ENCODE measurements around the gene GUCY1A1.

The GUCY1A1 gene

GRCh38 chr4:155712846-155713245 is 46.2 kb downstream of the GUCY1A1 start:
- no peak overlapping the region for H3K4me3 ChIP-seq (ENCODE audit: low read depth, low read length)

GRCh38 chr4:155713911-155714310 is 47.3 kb downstream of the GUCY1A1 start:
- TF ChIP-seq CTCF (IDR thresholded peaks at IDR 0.05; ENCODE audit: low read depth, low read length) = no peak

More at GRCh38 chr4:155712846-155713245, 46.2 kb downstream of the GUCY1A1 start:
- no peak for TF ChIP-seq CTCF (IDR thresholded peaks at IDR 0.05; ENCODE audit: low read depth, low read length)

GRCh38 chr4:155722336-155722735 is 55.7 kb downstream of the GUCY1A1 start:
- no peak overlapping the region for H3K4me3 ChIP-seq (ENCODE audit: low read depth, low read length)
- TF ChIP-seq CTCF (IDR thresholded peaks at IDR 0.05; ENCODE audit: low read depth, low read length) = no peak

More at GRCh38 chr4:155713911-155714310, 47.3 kb downstream of the GUCY1A1 start:
- H3K4me3 ChIP-seq (ENCODE audit: low read depth, low read length) = no peak overlapping the region

- no peak for TF ChIP-seq CTCF (IDR thresholded peaks at IDR 0.05; ENCODE audit: low read depth, low read length)
- H3K4me3 ChIP-seq (ENCODE audit: low read depth, low read length) = no peak overlapping the region
Measured at GRCh38 chr4:155722816-155723499, 56.3 kb downstream of the GUCY1A1 start.

- H3K4me3 ChIP-seq (ENCODE audit: low read depth, low read length) = no peak overlapping the region
- no peak for TF ChIP-seq CTCF (IDR thresholded peaks at IDR 0.05; ENCODE audit: low read depth, low read length)
Measured at GRCh38 chr4:155724731-155725130, 58.1 kb downstream of the GUCY1A1 start.

- H3K4me3 ChIP-seq (ENCODE audit: low read depth, low read length) = no peak overlapping the region
- no peak for TF ChIP-seq CTCF (IDR thresholded peaks at IDR 0.05; ENCODE audit: low read depth, low read length)
Measured at GRCh38 chr4:155734065-155734464, 67.4 kb downstream of the GUCY1A1 start.

- H3K4me3 ChIP-seq (ENCODE audit: low read depth, low read length) = no peak overlapping the region
- TF ChIP-seq CTCF (IDR thresholded peaks at IDR 0.05; ENCODE audit: low read depth, low read length) = no peak
Measured at GRCh38 chr4:155734951-155735350, 68.3 kb downstream of the GUCY1A1 start.

Measured in WI38 (cell line).